Ascending aorta (tissue), 2 donors: ENCODE results near the gene HES4. TPM values are rescaled to one million over a fixed set of nuclear protein-coding genes. Genes with fewer than 3 reads are reported as not detected.

ENCODE experiments used
- DNase-seq, 2 donors: peaks; one replicate each; pipeline ENCODE4 v3.0.0-alpha.2; 2019; ENCODE audit warnings: low spot score in 2 of 2
- H3K27ac ChIP-seq, 2 donors: fragments of 200-600 bp; sonication (generic); one replicate each; pipeline ENCODE4 v1.5.1; 2016 to 2017; ENCODE audit warnings: mild to moderate bottlenecking in 1 of 2
- H3K27me3 ChIP-seq: fragments of 200-600 bp; sonication (generic); one replicate; pipeline ENCODE4 v1.5.1; 2017
- H3K36me3 ChIP-seq, 2 donors: fragments of 200-600 bp; sonication (generic); one replicate each; pipeline ENCODE4 v1.5.1; 2016
- H3K4me1 ChIP-seq, 2 donors: fragments of 200-600 bp; sonication (generic); one replicate each; pipeline ENCODE4 v1.5.1; 2016 to 2017; ENCODE audit warnings: mild to moderate bottlenecking in 1 of 2
- H3K4me3 ChIP-seq, 2 donors: fragments of 200-600 bp; sonication (generic); one replicate each; pipeline ENCODE4 v1.5.1; 2016 to 2017; ENCODE audit warnings: mild to moderate bottlenecking in 1 of 2
- H3K9me3 ChIP-seq, 2 donors: fragments of 200-600 bp; sonication (generic); one replicate each; pipeline ENCODE4 v1.5.1; 2016
- intact Hi-C: fragments of 100-400 bp; cut with DNase I; formaldehyde crosslinking; loops from one replicate; pipeline ENCODE4 v1.15.1; 2023
- total RNA-seq: library from RNA; depleted of rRNA; stranded (reverse); fragments of >200 nt; gene quantifications from one replicate; pipeline ENCODE4 v1.1.0, GENCODE V29; 2016
- TF ChIP-seq, protein P1 (sequence below), 3 experiments: fragments of 200-600 bp in 2 of 3; fragments of 450-650 bp in 1 of 3; sonication (generic) in 2 of 3; IDR thresholded peaks; one replicate each; pipeline ENCODE4 v1.5.1; 2016 to 2019; ENCODE audit warnings: antibody characterized with exemption in 3 of 3, mild to moderate bottlenecking in 1 of 3, moderate library complexity in 1 of 3

HES4 gene
- total RNA-seq, 1 donor from 2014 or later = 285 TPM

DNA sequence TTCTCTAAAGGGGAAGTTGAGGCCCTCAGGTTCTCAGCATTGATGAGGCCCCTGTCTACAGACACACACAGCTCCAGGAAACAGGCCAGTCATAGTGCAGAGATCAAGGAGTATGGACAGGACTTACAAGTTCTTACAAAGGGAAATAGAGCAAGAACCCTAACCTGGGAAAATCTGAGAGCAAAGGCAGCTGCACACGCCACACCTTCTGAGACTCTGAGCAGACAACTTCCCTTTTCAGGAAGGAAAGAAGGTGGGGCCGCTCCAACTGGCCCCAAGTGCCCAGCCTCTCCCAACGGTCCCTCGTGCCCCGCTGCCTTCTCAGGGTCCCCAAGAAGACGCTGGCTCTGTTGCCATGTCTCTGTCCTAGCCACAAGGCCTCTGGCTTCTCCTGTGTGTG is 44.4 kb downstream of the HES4 start:
- Histone ChIP-seq H3K27ac (no peak overlapping the region), H3K4me1 (peaks cover 8 to 22% of the 10 kb centered on the region in 2 donors), H3K4me3 (no peak overlapping the region), H3K9me3 (no peaks in the 10 kb centered on the region), H3K36me3 (peaks cover 59 to 65% of the 10 kb centered on the region in 2 donors), H3K27me3 (no peaks in the 10 kb centered on the region)
- intact Hi-C loops = loop anchor here (5.0 kb wide), 1 partner anchor 48 kb away; no protein-coding TSS in a partner anchor
- no peak for DNase-seq
- TF ChIP-seq, protein P1, sequence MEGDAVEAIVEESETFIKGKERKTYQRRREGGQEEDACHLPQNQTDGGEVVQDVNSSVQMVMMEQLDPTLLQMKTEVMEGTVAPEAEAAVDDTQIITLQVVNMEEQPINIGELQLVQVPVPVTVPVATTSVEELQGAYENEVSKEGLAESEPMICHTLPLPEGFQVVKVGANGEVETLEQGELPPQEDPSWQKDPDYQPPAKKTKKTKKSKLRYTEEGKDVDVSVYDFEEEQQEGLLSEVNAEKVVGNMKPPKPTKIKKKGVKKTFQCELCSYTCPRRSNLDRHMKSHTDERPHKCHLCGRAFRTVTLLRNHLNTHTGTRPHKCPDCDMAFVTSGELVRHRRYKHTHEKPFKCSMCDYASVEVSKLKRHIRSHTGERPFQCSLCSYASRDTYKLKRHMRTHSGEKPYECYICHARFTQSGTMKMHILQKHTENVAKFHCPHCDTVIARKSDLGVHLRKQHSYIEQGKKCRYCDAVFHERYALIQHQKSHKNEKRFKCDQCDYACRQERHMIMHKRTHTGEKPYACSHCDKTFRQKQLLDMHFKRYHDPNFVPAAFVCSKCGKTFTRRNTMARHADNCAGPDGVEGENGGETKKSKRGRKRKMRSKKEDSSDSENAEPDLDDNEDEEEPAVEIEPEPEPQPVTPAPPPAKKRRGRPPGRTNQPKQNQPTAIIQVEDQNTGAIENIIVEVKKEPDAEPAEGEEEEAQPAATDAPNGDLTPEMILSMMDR (IDR thresholded peaks at IDR 0.05) = no peak

DNA sequence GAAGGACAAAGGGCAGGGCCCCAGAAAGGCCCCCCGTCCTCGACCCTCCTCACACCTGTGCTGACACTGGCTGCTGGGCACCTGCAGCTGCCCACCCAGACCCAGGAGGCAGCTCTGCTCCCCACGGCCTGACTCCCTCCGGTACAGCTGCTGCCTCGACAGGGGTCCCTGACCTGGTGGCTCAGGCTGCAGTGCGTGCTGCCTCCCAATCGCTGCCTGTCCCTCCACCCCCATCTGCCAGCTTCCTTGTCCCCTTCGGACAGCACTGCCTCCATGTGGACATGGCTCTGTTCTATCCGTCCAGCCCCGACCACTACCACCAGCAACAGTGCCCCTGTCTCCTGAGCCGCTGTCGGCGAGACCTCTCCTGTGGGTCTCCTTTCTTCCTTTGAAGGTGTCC is 45.0 kb downstream of the HES4 start:
- H3K9me3 ChIP-seq = no peaks in the 10 kb centered on the region
- DNase-seq = no peak
- intact Hi-C loops = loop anchor here (5.0 kb wide), 1 partner anchor 48 kb away; no protein-coding TSS in a partner anchor
- TF ChIP-seq, protein P1 (IDR thresholded peaks at IDR 0.05) = no peak
- peaks cover 8 to 20% of the 10 kb centered on the region in 2 donors for H3K4me1 ChIP-seq
- no peaks in the 10 kb centered on the region for H3K27me3 ChIP-seq
- no peak overlapping the region for H3K4me3 ChIP-seq
- H3K36me3 ChIP-seq = peaks cover 59 to 70% of the 10 kb centered on the region in 2 donors
- no peak overlapping the region for H3K27ac ChIP-seq

DNA sequence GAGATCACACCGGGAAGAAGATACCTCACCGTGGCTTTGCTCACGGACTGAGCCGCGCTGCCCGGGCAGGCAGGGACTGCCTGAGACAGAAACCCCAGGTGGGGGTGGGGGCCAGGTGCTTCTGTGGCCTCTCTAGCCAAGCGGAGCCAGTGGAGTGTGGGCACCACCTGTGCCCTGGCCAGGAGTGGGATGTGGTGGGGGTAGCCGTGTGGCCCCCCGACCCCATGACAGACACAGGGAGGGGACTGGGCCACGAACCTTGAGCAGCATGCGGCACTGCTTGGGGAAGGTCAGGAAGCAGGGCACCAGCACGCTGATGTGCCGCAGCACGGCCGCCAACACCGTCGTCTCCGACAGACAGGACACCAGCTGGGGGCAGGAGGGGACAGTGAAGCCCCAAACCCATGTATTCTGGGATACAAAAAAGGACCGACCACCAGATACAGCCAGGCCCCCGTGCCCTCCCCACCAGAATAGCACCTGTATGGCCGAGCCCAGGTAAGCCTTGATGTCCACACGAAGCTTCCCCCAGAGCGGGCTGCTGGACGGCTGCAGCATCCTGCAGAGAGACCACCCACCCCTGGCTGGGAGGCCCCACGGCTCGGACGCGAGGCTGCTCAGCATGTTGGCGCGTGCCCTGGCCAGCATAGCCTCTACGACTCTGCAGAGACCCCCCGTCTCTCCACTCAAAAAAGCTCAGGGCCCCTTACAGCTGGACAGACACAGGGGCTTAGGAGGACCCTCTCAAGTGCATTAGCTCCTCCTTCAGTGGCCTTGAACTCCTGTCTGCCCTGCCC is 46.2 kb downstream of the HES4 start:
- Histone ChIP-seq H3K27me3 (no peaks in the 10 kb centered on the region), H3K27ac (no peak overlapping the region), H3K4me3 (no peak overlapping the region), H3K36me3 (peaks cover 59 to 83% of the 10 kb centered on the region in 2 donors), H3K4me1 (peaks cover 8 to 14% of the 10 kb centered on the region in 2 donors), H3K9me3 (no peaks in the 10 kb centered on the region)
- intact Hi-C loops = no loop called here
- no peak for DNase-seq
- TF ChIP-seq, protein P1 (IDR thresholded peaks at IDR 0.05) = no peak

DNA sequence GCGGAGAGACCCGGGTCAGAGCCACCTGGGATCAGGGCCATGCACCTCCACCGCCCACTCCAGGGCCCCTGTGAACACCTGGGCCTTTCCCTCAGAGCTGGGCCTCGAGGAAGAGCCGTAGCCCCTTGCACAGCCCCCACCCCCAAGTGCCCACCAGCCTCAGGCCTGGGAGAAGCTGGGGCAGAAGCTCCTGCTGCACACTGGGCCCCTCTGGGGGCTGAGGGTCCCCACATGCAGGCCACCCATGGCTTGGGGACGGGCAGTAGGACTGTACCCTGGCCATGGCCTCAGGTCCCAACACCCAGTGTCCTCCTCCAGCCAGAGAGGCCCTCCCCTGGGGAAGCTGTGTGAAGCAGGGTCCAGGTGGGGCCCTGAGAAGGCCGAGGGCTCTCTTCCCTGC is 47.3 kb downstream of the HES4 start:
- Histone ChIP-seq H3K27me3 (no peaks in the 10 kb centered on the region), H3K36me3 (peaks cover 65 to 94% of the 10 kb centered on the region in 2 donors), H3K9me3 (no peaks in the 10 kb centered on the region), H3K4me3 (no peak overlapping the region), H3K4me1 (peaks cover 2 to 3% of the 10 kb centered on the region in 2 donors), H3K27ac (no peak overlapping the region)
- intact Hi-C loops = no loop called here
- TF ChIP-seq, protein P1 (IDR thresholded peaks at IDR 0.05) = no peak
- no peak for DNase-seq

DNA sequence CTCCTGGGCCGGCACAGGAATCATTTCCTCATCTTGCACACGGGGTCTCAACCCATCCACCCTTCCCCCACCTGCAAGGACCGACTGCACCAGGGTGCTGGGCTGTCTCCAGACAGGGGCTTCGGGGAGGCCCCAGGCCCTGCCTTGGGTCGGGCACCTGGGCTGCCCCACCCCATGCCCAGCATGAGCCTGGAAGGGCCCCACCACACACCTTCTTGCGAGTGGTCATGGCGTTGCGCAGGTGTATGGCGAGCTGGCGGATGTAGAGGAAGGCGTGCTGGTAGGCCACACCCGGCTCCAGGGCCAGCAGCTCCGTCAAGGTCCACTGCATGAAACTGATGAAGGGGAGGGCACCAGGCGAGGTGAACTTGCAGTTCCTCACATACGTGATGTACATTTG is 47.7 kb downstream of the HES4 start:
- peaks cover 69 to 98% of the 10 kb centered on the region in 2 donors for H3K36me3 ChIP-seq

More for the DNA sequence above, 47.7 kb downstream of the HES4 start:
- Histone ChIP-seq H3K27me3 (no peaks in the 10 kb centered on the region), H3K27ac (no peak overlapping the region), H3K4me3 (no peak overlapping the region), H3K9me3 (no peaks in the 10 kb centered on the region), H3K4me1 (no peaks in the 10 kb centered on the region)
- intact Hi-C loops = no loop called here
- DNase-seq = no peak
- TF ChIP-seq, protein P1 (IDR thresholded peaks at IDR 0.05) = no peak
